Measurements from ENCODE around the gene SLC13A1.
"Not testable (repeated sequence)": the region's sequence is repeated elsewhere in the genome, so short reads cannot be mapped to it uniquely, and the experiment has no call there.

The SLC13A1 gene

DNA sequence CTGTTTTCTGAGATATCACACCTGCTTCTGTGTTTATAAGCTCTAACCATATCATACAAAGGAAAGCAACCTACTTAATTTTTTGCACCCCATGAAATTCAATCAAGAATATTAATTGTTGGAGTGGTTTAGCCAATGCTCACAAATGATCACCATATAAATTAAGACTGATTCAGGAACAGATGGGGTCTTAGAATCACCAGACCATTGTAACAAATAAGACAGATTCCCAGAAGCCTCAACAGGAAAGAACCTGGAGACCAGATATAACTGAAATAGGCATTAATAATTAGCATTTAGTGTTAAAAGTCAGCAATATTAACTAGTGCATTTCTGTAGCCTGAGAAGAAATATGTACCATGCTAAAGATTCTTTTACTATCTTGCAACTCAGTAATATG is 73.6 kb downstream of the SLC13A1 start:
- DNase-seq (ENCODE audit: low spot score) = no peak

- DNase-seq (ENCODE audit: low spot score) = no peak
Measured at GRCh38 chr7:123125231-123125630, 74.5 kb downstream of the SLC13A1 start.

GRCh38 chr7:123122916-123123315 is 76.9 kb downstream of the SLC13A1 start:
- no peak for DNase-seq (ENCODE audit: low spot score)

GRCh38 chr7:123120286-123120685 is 79.5 kb downstream of the SLC13A1 start:
- no peak for DNase-seq (ENCODE audit: low spot score)

DNA sequence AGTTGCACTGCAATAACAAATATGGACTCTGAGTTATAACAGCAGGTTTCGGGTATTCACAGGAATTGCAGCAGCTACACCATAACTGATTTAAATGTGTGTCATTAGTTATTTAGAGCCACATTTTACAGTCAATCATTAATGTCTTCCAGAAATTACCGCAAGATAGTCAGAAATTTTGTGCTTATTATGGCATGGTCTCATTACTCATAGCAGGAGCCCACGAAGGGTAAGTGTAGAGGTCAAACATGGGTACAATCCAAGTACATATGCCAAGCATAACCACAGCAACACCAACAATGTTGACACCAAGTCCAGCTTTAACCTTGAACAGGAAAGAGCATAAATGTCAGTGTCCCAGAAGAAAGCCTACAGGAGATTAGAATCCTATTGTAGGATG is 84.4 kb downstream of the SLC13A1 start:
- no peak for DNase-seq (ENCODE audit: low spot score)

DNA sequence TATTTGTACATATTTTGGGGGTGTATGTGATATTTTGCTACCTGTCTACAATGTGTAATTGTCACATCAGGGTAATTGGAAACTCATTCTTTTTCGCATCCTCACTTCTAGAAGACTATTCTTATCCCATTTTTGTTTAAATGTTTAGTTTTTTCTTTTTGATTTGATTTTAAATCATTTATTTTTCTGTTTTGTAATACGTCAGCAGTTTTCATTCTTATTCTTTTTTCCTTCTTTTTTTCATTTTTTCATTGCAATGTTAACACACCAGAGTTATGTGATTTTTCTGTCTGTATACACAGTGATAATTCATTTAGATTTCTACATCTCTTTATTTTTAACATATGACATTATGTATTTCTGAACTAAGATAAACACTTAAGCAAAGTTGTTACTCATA is 85.5 kb downstream of the SLC13A1 start:
- DNase-seq (ENCODE audit: low spot score) = no peak

DNA sequence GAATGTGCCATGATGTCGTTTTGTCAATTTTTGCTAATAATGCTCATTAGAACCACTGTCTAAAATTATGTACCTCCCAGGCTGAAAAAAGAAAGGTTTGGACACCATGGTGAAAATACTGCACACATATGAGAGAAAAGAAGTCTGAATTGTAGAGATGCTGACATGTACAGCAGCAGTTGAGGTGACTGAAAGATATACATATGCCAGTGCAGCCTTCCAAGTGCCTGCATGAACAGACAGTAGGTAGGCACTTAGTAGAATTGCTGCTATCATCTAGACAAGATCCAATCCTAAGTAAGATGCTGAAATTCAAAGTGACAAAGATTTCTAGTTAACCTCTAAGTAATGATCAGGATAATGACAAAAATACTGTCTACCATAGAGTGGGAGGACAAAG is 86.9 kb downstream of the SLC13A1 start:
- DNase-seq (ENCODE audit: low spot score) = no peak

DNA sequence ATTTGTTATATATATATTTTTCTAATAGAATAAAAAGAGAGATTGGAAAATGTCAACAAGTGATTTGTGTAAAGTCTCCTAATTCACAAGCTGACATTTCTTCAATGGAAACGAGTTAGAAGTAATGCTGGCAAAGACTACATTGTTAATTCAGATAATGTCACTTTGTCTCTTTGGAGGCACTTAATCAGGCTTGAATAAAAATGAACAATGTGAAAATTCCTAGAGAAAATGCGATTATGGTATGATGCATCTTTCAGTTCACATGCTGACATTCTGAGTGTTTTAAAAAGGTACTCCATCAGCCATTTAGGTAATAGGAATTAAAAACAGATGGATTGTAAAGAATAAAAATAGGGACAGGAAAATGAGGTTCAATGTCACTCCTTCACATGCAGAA is 100.1 kb downstream of the SLC13A1 start:
- no peak for DNase-seq (ENCODE audit: low spot score)

- DNase-seq (ENCODE audit: low spot score) = no peak
Measured at GRCh38 chr7:123096976-123097375, 102.8 kb downstream of the SLC13A1 start.

GRCh38 chr7:123096434-123096833 is 103.3 kb downstream of the SLC13A1 start:
- no peak for DNase-seq (ENCODE audit: low spot score)

- no peak for DNase-seq (ENCODE audit: low spot score)
Measured at GRCh38 chr7:123090456-123090855, 109.3 kb downstream of the SLC13A1 start.

DNA sequence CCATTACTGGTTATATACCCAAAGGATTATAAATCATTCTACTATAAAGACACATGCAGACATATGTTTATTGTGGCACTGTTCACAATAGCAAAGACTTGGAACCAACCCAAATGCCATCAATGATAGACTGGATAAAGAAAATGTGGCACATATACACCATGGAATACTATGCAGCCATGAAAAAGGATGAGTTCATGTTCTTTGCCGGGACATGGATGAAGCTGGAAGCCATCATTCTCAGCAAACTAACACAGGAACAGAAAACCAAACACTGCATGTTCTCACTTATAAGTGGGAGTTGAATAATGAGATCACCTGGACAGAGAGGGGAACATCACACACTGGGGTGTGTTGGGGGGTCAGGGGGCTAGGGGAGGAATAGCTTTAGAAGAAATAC is 112.9 kb downstream of the SLC13A1 start:
- DNase-seq (ENCODE audit: low spot score) = not testable (repeated sequence)

DNA sequence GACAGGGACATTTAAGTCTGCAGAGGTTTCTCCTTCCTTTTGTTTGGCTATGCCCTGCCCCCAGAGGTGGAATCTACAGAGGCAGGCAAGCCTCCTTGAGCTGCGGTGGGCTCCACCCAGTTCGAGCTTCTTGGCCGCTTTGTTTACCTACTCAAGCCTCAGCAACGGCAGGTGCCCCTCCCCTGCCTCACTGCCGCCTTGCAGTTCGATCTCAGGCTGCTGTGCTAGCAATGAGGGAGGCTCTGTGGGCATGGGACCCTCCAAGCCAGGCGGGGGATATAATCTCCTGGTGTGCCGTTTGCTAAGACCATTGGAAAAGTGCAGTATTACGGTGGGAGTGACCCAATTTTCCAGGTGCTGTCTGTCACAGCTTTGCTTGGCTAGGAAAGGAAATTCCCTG is 114.9 kb downstream of the SLC13A1 start:
- DNase-seq (ENCODE audit: low spot score) = not testable (repeated sequence)

DNA sequence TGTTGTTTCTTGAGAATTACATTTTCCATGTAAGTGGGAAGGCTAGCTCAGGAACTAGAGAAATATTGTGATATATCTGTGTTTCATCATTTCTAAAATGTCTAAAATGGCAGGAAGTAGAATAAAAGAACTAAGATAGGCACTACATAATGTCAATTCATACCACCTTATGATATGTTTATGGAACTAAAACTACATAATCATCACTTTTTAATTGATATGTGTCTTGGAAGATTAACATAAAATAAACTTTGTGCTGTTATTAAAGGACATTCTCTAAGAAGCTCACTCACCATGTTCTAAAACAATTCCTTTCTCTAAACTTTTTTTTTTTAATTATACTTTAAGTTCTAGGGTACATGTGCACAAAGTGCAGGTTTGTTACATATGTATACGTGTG is 120.7 kb downstream of the SLC13A1 start:
- DNase-seq (ENCODE audit: low spot score) = no peak

- DNase-seq (ENCODE audit: low spot score) = no peak
Measured at GRCh38 chr7:123075838-123076467, 123.8 kb downstream of the SLC13A1 start.

- peak; percentile 22 for DNase-seq (ENCODE audit: low spot score)
Measured at GRCh38 chr7:123070702-123071286, 129.0 kb downstream of the SLC13A1 start.

- no peak for DNase-seq (ENCODE audit: low spot score)
Measured at GRCh38 chr7:123067814-123068213, 132.0 kb downstream of the SLC13A1 start.

All from HuH-7.5 (cell line).